Heart left ventricle (tissue), 16 donors: ENCODE data around the gene MAST4. TPM values are rescaled to one million over a fixed set of nuclear protein-coding genes. Genes with fewer than 3 reads are reported as not detected.

Source experiments
- ATAC-seq, 4 donors: fragments of 200-7000 bp; cut with Tn5 transposase; one replicate each; pipeline ENCODE4 v1.9.1; 2020 to 2022; ENCODE audit warnings: moderate library complexity in 4 of 4, mild to moderate bottlenecking in 3 of 4, moderate number of reproducible peaks in 1 of 4
- DNase-seq, 5 donors: peaks; one replicate each; pipeline ENCODE4 v3.0.0-alpha.2; 2020
- H3K27ac ChIP-seq, 12 donors: fragments of 200-600 bp; sonication (generic) in 4 of 12; one replicate each; pipeline versions ENCODE4 v1.5.0 to v1.8.0; 2016 to 2022; ENCODE audit warnings: mild to moderate bottlenecking in 2 of 12
- H3K27me3 ChIP-seq, 9 donors: fragments of 200-600 bp; sonication (generic) in 2 of 9; one replicate each; pipeline versions ENCODE4 v1.5.1 to v1.8.0; 2016 to 2022; ENCODE audit warnings: mild to moderate bottlenecking in 3 of 9
- H3K36me3 ChIP-seq, 9 donors: fragments of 200-600 bp; sonication (generic) in 2 of 9; one replicate each; pipeline versions ENCODE4 v1.5.0 to v1.8.0; 2018 to 2022; ENCODE audit warnings: mild to moderate bottlenecking in 2 of 9
- H3K4me1 ChIP-seq, 12 donors: fragments of 200-600 bp; sonication (generic) in 4 of 12; one replicate each; pipeline versions ENCODE4 v1.5.0 to v1.8.0; 2016 to 2022; ENCODE audit warnings: mild to moderate bottlenecking in 3 of 12
- H3K4me3 ChIP-seq, 12 donors: fragments of 200-600 bp; sonication (generic) in 4 of 12; one replicate each; pipeline versions ENCODE4 v1.5.0 to v1.8.0; 2017 to 2022; ENCODE audit warnings: mild to moderate bottlenecking in 9 of 12, moderate library complexity in 4 of 12
- H3K9me3 ChIP-seq, 12 donors: fragments of 200-600 bp; sonication (generic) in 4 of 12; one replicate each; pipeline versions ENCODE4 v1.5.0 to v1.8.0; 2016 to 2022; ENCODE audit warnings: mild to moderate bottlenecking in 1 of 12
- POLR2A ChIP-seq, 2 donors: fragments of 450-650 bp; IDR thresholded peaks; one replicate each; pipeline ENCODE4 v1.6.1; 2017; ENCODE audit warnings: antibody characterized with exemption in 2 of 2, mild to moderate bottlenecking in 2 of 2, moderate library complexity in 2 of 2
- WGBS, 4 donors: extraction: QIAGEN DNeasy Blood & Tissue Kit in 2 of 4; methylation state at CpG; one replicate each; pipeline versions ENCODE4 v1.1.5 to v1.1.7; 2013 to 2018; 5-methylcytosine and 5-hydroxymethylcytosine counted together
- intact Hi-C, 10 donors: fragments of 100-400 bp; cut with DNase I; formaldehyde crosslinking; loops; one replicate each; pipeline versions ENCODE4 v1.11.1 to v1.14.2; 2022
- polyA plus RNA-seq, 2 donors: library from polyadenylated mRNA; stranded (reverse); fragments of 200-250 nt; gene quantifications; one replicate each; pipeline ENCODE4 v1.2.3, GENCODE V29; 2013
- total RNA-seq, 9 donors: library from RNA; depleted of rRNA in 2 of 9; stranded (reverse); fragments of >200 nt in 2 of 9; fragmentation: NEBNext Ultra II Directional in 3 of 9; extraction: Animal tissue kit (Norgen Biotek cat#: 25700) in 3 of 9; gene quantifications; one replicate each; pipeline versions ENCODE4 v1.1.0 to v1.2.4, GENCODE V29; 2016 to 2023
- TF ChIP-seq, protein P1 (sequence below), 12 donors: fragments of 200-600 bp; sonication (generic) in 4 of 12; IDR thresholded peaks; one replicate each; pipeline versions ENCODE4 v1.5.0 to v1.8.0; 2018 to 2022; ENCODE audit warnings: antibody characterized with exemption in 12 of 12, mild to moderate bottlenecking in 5 of 12
- donor health status: ischemic (EF 13 %, LVEDD 7.1; RV severe dilation, severe dysfunction).
- donor health status: healthy with polysubstance abuse.
- donor health status: DM: no; HTN: yes; CAD: no.
- donor health status: DM: no; HTN: no; CAD: no.
- donor health status: ischemic (EF 25% LVEDD 6.9; RV normal size, moderate dysfunction).
- donor health status: ischemic (EF 25% LVEDD 5.7; RV mildly dilated, moderate dysfunction).
- donor health status: healthy.
- donor health status: DM: yes; HTN: yes; CAD: no.
- donor health status: ischemic (EF 35%, LVEDD 5.7; RV mildly dilated, moderate dysfunction).
- donor health status: nonischemic (EF 11% LVEDD 7.7; RV severe dilation, severe dysfunction).
- donor health status: DM: yes; HTN: yes; CAD: no.
- donor health status: PGD.
- donor health status: ischemic (EF 29% LVEDD 5.4; RV normal size, mild dysfunction).
- donor health status: nonischemic (EF 23%, LVEDD 6.1; RV moderate dilation, normal function).

MAST4 gene
- total and polyA plus RNA-seq, 11 donors: 26.8 to 96.2 (median 68.1) TPM

DNA sequence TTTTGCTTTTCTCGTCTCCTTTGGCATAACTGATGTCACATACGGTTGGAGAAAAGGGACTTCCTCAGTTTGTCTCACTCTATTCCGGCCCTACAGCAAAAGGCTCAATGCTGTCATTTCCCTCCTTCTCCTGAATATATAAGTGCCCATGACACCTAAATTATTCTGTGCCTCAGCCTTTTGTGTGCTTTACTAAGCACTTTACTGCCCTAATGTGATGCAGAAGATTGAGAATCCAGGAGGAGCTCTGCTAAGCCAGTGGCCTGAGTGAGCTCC lies 592.8 kb downstream of the MAST4 start:
- Histone ChIP-seq H3K27ac (peak overlapping the region in 1 of 12 donors; percentile 79), H3K27me3 (no peaks in the 10 kb centered on the region), H3K4me3 (no peak overlapping the region), H3K9me3 (no peaks in the 10 kb centered on the region), H3K36me3 (no peaks in the 10 kb centered on the region), H3K4me1 (peaks cover 0 to 66% (median 0%) of the 10 kb centered on the region in 12 donors)
- ATAC-seq (no peak), DNase-seq (no peak)
- no peak for TF ChIP-seq POLR2A (IDR thresholded peaks at IDR 0.05)
- TF ChIP-seq, protein P1, sequence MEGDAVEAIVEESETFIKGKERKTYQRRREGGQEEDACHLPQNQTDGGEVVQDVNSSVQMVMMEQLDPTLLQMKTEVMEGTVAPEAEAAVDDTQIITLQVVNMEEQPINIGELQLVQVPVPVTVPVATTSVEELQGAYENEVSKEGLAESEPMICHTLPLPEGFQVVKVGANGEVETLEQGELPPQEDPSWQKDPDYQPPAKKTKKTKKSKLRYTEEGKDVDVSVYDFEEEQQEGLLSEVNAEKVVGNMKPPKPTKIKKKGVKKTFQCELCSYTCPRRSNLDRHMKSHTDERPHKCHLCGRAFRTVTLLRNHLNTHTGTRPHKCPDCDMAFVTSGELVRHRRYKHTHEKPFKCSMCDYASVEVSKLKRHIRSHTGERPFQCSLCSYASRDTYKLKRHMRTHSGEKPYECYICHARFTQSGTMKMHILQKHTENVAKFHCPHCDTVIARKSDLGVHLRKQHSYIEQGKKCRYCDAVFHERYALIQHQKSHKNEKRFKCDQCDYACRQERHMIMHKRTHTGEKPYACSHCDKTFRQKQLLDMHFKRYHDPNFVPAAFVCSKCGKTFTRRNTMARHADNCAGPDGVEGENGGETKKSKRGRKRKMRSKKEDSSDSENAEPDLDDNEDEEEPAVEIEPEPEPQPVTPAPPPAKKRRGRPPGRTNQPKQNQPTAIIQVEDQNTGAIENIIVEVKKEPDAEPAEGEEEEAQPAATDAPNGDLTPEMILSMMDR (IDR thresholded peaks at IDR 0.05): no peak
- WGBS, 4 donors: 85 to 100% (median 90%) methylated on average over 3 of the region's 3 CpGs
- intact Hi-C loops: no loop called here

DNA sequence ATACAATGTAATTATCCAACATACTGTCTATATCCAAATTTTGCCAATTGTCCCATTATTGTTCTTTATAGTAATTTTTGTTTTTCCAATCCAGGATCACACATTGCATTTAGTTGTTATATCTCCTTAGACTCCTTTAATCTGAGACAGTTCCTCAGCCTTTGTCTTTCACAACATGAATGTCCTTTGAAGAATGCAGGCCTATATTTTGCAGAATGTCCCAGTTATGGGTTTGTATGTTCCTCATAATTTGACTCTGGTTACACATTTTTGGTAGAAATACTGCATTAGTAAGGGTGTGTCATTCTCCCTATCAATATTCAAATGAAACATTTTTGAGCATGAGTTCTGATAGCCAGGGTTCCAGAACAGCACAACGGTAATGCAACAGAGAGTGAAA lies 593.7 kb downstream of the MAST4 start:
- TF ChIP-seq POLR2A (IDR thresholded peaks at IDR 0.05): no peak
- TF ChIP-seq, protein P1 (IDR thresholded peaks at IDR 0.05): no peak
- H3K27ac ChIP-seq: peak overlapping the region in 1 of 12 donors; percentile 79
- intact Hi-C loops: no loop called here
- no peaks in the 10 kb centered on the region for H3K36me3 ChIP-seq
- no peak for DNase-seq
- peaks cover 0 to 75% (median 0%) of the 10 kb centered on the region in 12 donors for H3K4me1 ChIP-seq
- no peaks in the 10 kb centered on the region for H3K27me3 ChIP-seq
- no peak for ATAC-seq
- no peak overlapping the region for H3K4me3 ChIP-seq
- WGBS, 4 donors: 94 to 100% (median 97%) methylated on average over 1 of the region's 1 CpG
- no peaks in the 10 kb centered on the region for H3K9me3 ChIP-seq

- Histone ChIP-seq H3K36me3 (no peaks in the 10 kb centered on the region), H3K4me3 (no peak overlapping the region), H3K4me1 (peaks cover 0 to 80% (median 0%) of the 10 kb centered on the region in 12 donors), H3K27me3 (no peaks in the 10 kb centered on the region), H3K9me3 (no peaks in the 10 kb centered on the region), H3K27ac (peak overlapping the region in 1 of 12 donors; percentile 79)
- ATAC-seq (no peak), DNase-seq (no peak)
- TF ChIP-seq POLR2A (IDR thresholded peaks at IDR 0.05): no peak
- TF ChIP-seq, protein P1 (IDR thresholded peaks at IDR 0.05): no peak
- 94 to 96% (median 96%) methylated on average over 4 of the region's 4 CpGs for WGBS, 4 donors
- intact Hi-C loops: no loop called here
Observed at GRCh38 chr5:67190410-67190809, 594.2 kb downstream of the MAST4 start.

GRCh38 chr5:67190861-67191260 lies 594.7 kb downstream of the MAST4 start:
- no peak for ATAC-seq
- H3K27me3 ChIP-seq: no peaks in the 10 kb centered on the region
- H3K4me3 ChIP-seq: no peak overlapping the region
- no peaks in the 10 kb centered on the region for H3K36me3 ChIP-seq
- H3K4me1 ChIP-seq: peaks cover 0 to 84% (median 0%) of the 10 kb centered on the region in 12 donors
- H3K9me3 ChIP-seq: no peaks in the 10 kb centered on the region
- no peak overlapping the region for H3K27ac ChIP-seq
- TF ChIP-seq POLR2A (IDR thresholded peaks at IDR 0.05): no peak
- TF ChIP-seq, protein P1 (IDR thresholded peaks at IDR 0.05): no peak
- no peak for DNase-seq
- 47 to 58% (median 54%) methylated on average over 5 of the region's 5 CpGs for WGBS, 4 donors
- intact Hi-C loops: no loop called here
